Keratinocyte (primary cell): Measurements from ENCODE around the gene MYOM1. TPM values are rescaled to one million over a fixed set of nuclear protein-coding genes. Genes with fewer than 3 reads are reported as not detected.

Experiments
- DNase-seq: peaks from one replicate; pipeline ENCODE4 v3.0.0-alpha.2; 2011; ENCODE audit warnings: low read depth, missing footprints, low spot score
- FAIRE-seq: peaks from 2 replicates; lab custom pipeline; 2011; peaks lifted over from hg19 to GRCh38; lab: Jason Lieb, UNC
- H2AFZ ChIP-seq: 2 replicates; pipeline ENCODE4 v1.6.0; 2012; ENCODE audit warnings: low read length, control low read depth, inconsistent platforms; ENCODE audit not compliant: control insufficient read depth
- H3K27ac ChIP-seq: 2 replicates; pipeline ENCODE4 v1.5.1; 2011; ENCODE audit warnings: low read length; ENCODE audit not compliant: control insufficient read depth, insufficient read depth
- H3K27me3 ChIP-seq: 3 replicates; pipeline ENCODE4 v1.6.0; 2011; ENCODE audit warnings: low read length; ENCODE audit not compliant: control insufficient read depth, insufficient read depth; ENCODE audit errors: extremely low read depth
- H3K36me3 ChIP-seq, 2 experiments: 2 replicates in 1 of 2; 3 replicates in 1 of 2; pipeline ENCODE4 v1.5.1; 2011; ENCODE audit warnings: low read length in 2 of 2, mild to moderate bottlenecking in 1 of 2; ENCODE audit not compliant: control insufficient read depth in 2 of 2, insufficient read depth in 2 of 2; ENCODE audit errors: extremely low read depth in 1 of 2
- H3K4me1 ChIP-seq: 3 replicates; pipeline ENCODE4 v1.5.1; 2011; ENCODE audit warnings: low read length; ENCODE audit not compliant: control insufficient read depth, insufficient read depth; ENCODE audit errors: extremely low read depth
- H3K4me2 ChIP-seq: 3 replicates; pipeline ENCODE4 v1.6.0; 2011; ENCODE audit warnings: low read depth, low read length; ENCODE audit not compliant: control insufficient read depth, insufficient read depth; ENCODE audit errors: extremely low read depth
- H3K4me3 ChIP-seq, 3 experiments: fragments of 200-600 bp in 1 of 3; sonication (generic) in 1 of 3; 2 replicates in 2 of 3; 3 replicates in 1 of 3; pipeline ENCODE4 v1.5.1; 2011 to 2016; ENCODE audit warnings: low read length in 3 of 3, mild to moderate bottlenecking in 3 of 3, control low read depth in 2 of 3, inconsistent platforms in 1 of 3, low read depth in 1 of 3, mixed read lengths in 1 of 3, mixed run types in 1 of 3, moderate library complexity in 1 of 3; ENCODE audit not compliant: control insufficient read depth in 2 of 3, insufficient read depth in 2 of 3; ENCODE audit errors: extremely low read depth in 1 of 3
- H3K79me2 ChIP-seq: 2 replicates; pipeline ENCODE4 v1.6.0; 2012; ENCODE audit warnings: low read length; ENCODE audit not compliant: control insufficient read depth, insufficient read depth
- H3K9ac ChIP-seq: 3 replicates; pipeline ENCODE4 v1.6.0; 2011; ENCODE audit warnings: low read length; ENCODE audit not compliant: control insufficient read depth, insufficient read depth; ENCODE audit errors: extremely low read depth
- H3K9me1 ChIP-seq: 3 replicates; pipeline ENCODE4 v1.6.0; 2011; ENCODE audit warnings: low read length; ENCODE audit not compliant: control insufficient read depth, insufficient read depth; ENCODE audit errors: extremely low read depth
- H3K9me3 ChIP-seq: 2 replicates; pipeline ENCODE4 v1.5.1; 2012; ENCODE audit warnings: low read depth, low read length; ENCODE audit not compliant: control insufficient read depth
- H4K20me1 ChIP-seq: 3 replicates; pipeline ENCODE4 v1.6.0; 2011; ENCODE audit warnings: low read length; ENCODE audit not compliant: control insufficient read depth, insufficient read depth; ENCODE audit errors: extremely low read depth
- CTCF ChIP-seq, 3 experiments: IDR thresholded peaks in 1 of 3; conservative IDR thresholded peaks in 1 of 3; optimal IDR thresholded peaks in 1 of 3; 2 replicates in 2 of 3; 3 replicates in 1 of 3; pipeline versions ENCODE3 to v1.5.1; 2011; ENCODE audit warnings: low read length in 3 of 3, mild to moderate bottlenecking in 3 of 3, moderate library complexity in 2 of 3, control low read depth in 1 of 3, inconsistent platforms in 1 of 3; ENCODE audit not compliant: insufficient read depth in 2 of 3; ENCODE audit errors: extremely low read depth in 1 of 3
- EZH2 ChIP-seq: IDR thresholded peaks from one replicate; pipeline ENCODE4 v1.6.1; 2012; ENCODE audit warnings: inconsistent platforms, mild to moderate bottlenecking, low read length, moderate library complexity
- dilution Hi-C: fragments of 300-500 bp; cut with MboI; formaldehyde crosslinking; loops from one replicate; pipeline ENCODE4 v1.7.0; 2020; ENCODE audit warnings: low sequenced_read_pairs; ENCODE audit not compliant: extremely low pct_ligation_motif_present
- polyA plus RNA-seq, 5 experiments: library from polyadenylated mRNA; depleted of rRNA in 3 of 5; stranded (reverse) in 3 of 5; stranded (forward) in 1 of 5; unstranded in 1 of 5; fragments of >200 nt; gene quantifications; 1 replicate in 1 of 5; 2 replicates in 3 of 5; 3 replicates in 1 of 5; pipeline versions ENCODE4 v1.2.1 to v1.2.3, GENCODE V29; 2011 to 2012; ENCODE audit warnings: missing spikeins in 2 of 5, low read depth in 1 of 5, low replicate concordance in 1 of 5

MYOM1 gene
- polyA plus RNA-seq, 1 donor (not counting 4 experiments of a cell fraction or from before 2014, with no cell fraction given), result 0.03 TPM

GRCh38 chr18:3225588-3225987 lies 5.8 kb upstream of the MYOM1 start:
- no peaks in the 10 kb centered on the region for H4K20me1 ChIP-seq
- dilution Hi-C loops, result no loop called here
- no peak overlapping the region for H3K9ac ChIP-seq
- H3K4me1 ChIP-seq, result no peaks in the 10 kb centered on the region
- H3K27me3 ChIP-seq, result no peaks in the 10 kb centered on the region
- DNase-seq (no peak), FAIRE-seq (no peak)
- no peak overlapping the region for H3K27ac ChIP-seq
- no peaks in the 10 kb centered on the region for H3K79me2 ChIP-seq
- H3K9me3 ChIP-seq, result no peaks in the 10 kb centered on the region
- H3K9me1 ChIP-seq, result no peaks in the 10 kb centered on the region
- no peak overlapping the region for H3K4me3 ChIP-seq
- no peak overlapping the region for H3K4me2 ChIP-seq
- TF ChIP-seq CTCF (optimal IDR thresholded peaks at IDR 0.05 in 1 of 3, IDR thresholded peaks at IDR 0.05 in 1 of 3, conservative IDR thresholded peaks at IDR 0.05 in 1 of 3; ENCODE audit: extremely low read depth in 1 of 3, insufficient read depth in 2 of 3, low read length in 3 of 3) (no peak), EZH2 (no peak)
- no peaks in the 10 kb centered on the region for H3K36me3 ChIP-seq
- no peak overlapping the region for H2AFZ ChIP-seq

DNA sequence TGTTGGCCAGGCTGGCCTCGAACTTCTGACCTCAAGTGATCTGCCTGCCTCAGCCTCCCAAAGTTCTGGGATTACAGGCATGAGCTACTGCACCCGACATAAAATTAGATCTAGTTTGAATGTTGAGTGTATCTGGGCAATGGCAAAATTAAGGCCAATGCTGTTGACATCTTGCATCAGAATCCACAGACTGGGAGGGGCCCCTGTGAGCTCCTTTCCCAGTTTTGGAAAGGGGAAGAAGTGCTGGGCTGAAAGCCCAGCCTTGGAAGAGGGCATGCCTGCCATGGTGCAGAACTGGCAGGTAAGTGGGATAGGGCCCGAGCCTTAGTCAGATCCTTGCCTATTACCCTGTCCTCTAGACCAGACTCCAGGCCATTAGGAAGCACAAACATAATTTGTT lies 4.5 kb upstream of the MYOM1 start:
- H3K27ac ChIP-seq, result no peak overlapping the region
- dilution Hi-C loops, result no loop called here
- TF ChIP-seq EZH2, result no peak
- TF ChIP-seq CTCF (optimal IDR thresholded peaks at IDR 0.05 in 1 of 3, IDR thresholded peaks at IDR 0.05 in 1 of 3, conservative IDR thresholded peaks at IDR 0.05 in 1 of 3; ENCODE audit: extremely low read depth in 1 of 3, insufficient read depth in 2 of 3, low read length in 3 of 3), result no peak
- no peak overlapping the region for H3K4me3 ChIP-seq
- H3K4me1 ChIP-seq, result no peaks in the 10 kb centered on the region
- no peaks in the 10 kb centered on the region for H3K27me3 ChIP-seq
- no peaks in the 10 kb centered on the region for H3K9me3 ChIP-seq
- H3K4me2 ChIP-seq, result no peak overlapping the region
- no peak for FAIRE-seq
- no peaks in the 10 kb centered on the region for H4K20me1 ChIP-seq
- no peaks in the 10 kb centered on the region for H3K36me3 ChIP-seq
- no peak overlapping the region for H2AFZ ChIP-seq
- H3K9me1 ChIP-seq, result no peaks in the 10 kb centered on the region
- H3K9ac ChIP-seq, result no peak overlapping the region
- no peak for DNase-seq
- H3K79me2 ChIP-seq, result no peaks in the 10 kb centered on the region
